ENCODE results near the gene PTPRB.

GRCh38 chr12:70497508-70497907 is 139.7 kb downstream of the PTPRB start:
- TF ChIP-seq CTCF (IDR thresholded peaks at IDR 0.05) (no peak), POLR2A (IDR thresholded peaks at IDR 0.05) (no peak)
